ENCODE data around the gene RACK1. TPM values are rescaled to one million over a fixed set of nuclear protein-coding genes. Genes with fewer than 3 reads are reported as not detected.

Gene RACK1
- total and polyA plus RNA-seq, 2 of the 13 experiments (the other 11 are each of a cell fraction or from before 2014, with no cell fraction given): 2,514 to 6,141 TPM

GRCh38 chr5:181243564-181244343 is at the start of gene RACK1 (continued):
- TF ChIP-seq SMC3 (IDR thresholded peaks at IDR 0.05; ENCODE audit: low read length) (no peak), ZNF30 (CRISPR knock-in tag; IDR thresholded peaks at IDR 0.05) (no peak), GZF1 (CRISPR knock-in tag; IDR thresholded peaks at IDR 0.05) (peak; percentile 79; the same call in 1 of the 2 replicates), LBX2 (CRISPR knock-in tag; IDR thresholded peaks at IDR 0.05; ENCODE audit: borderline replicate concordance) (peak; percentile 45; the same call in 1 of the 2 replicates), ASH2L (IDR thresholded peaks at IDR 0.05; ENCODE audit: insufficient read length, low read depth, low read length) (peak; percentile 87), ZNF615 (CRISPR knock-in tag; IDR thresholded peaks at IDR 0.05; ENCODE audit: borderline replicate concordance) (peak; percentile 23; the same call in 1 of the 2 replicates), HDAC6 (IDR thresholded peaks at IDR 0.05; ENCODE audit: low read depth, low read length) (no peak), ZNF574 (CRISPR knock-in tag; IDR thresholded peaks at IDR 0.05) (peak; percentile 97), KDM1A (CRISPR knock-in tag; IDR thresholded peaks at IDR 0.05) (0 out of 2 replicates have a peak, but pooled peaks have one; percentile 10), ZNF160 (CRISPR knock-in tag; IDR thresholded peaks at IDR 0.05) (0 out of 2 replicates have a peak, but pooled peaks have one; percentile 19), FOXP4 (CRISPR knock-in tag; IDR thresholded peaks at IDR 0.05) (no peak), ZBTB44 (CRISPR knock-in tag; IDR thresholded peaks at IDR 0.05) (peak; percentile 71; the same call in 1 of the 2 replicates), HNRNPUL1 (IDR thresholded peaks at IDR 0.05; ENCODE audit: low read depth, low read length) (no peak), ZNF784 (CRISPR knock-in tag; IDR thresholded peaks at IDR 0.05; ENCODE audit: borderline replicate concordance) (no peak), TAF1 (CRISPR knock-in tag; IDR thresholded peaks at IDR 0.05) (peak; percentile 100), NFIB (CRISPR knock-in tag; IDR thresholded peaks at IDR 0.05; ENCODE audit: borderline replicate concordance) (no peak), MAF1 (CRISPR knock-in tag; IDR thresholded peaks at IDR 0.05; ENCODE audit: borderline replicate concordance) (no peak), MTF1 (CRISPR knock-in tag; IDR thresholded peaks at IDR 0.05) (no peak; the same call in 1 of the 2 replicates), ZNF362 (CRISPR knock-in tag; IDR thresholded peaks at IDR 0.05; ENCODE audit: borderline replicate concordance) (no peak)

Measured in HepG2 (cell line).